Measurements from ENCODE around the gene TSPAN18. TPM values are rescaled to one million over a fixed set of nuclear protein-coding genes. Genes with fewer than 3 reads are reported as not detected.

The TSPAN18 gene
- total and polyA plus RNA-seq, 8 donors: 27.2 to 85.8 (median 63.7) TPM

DNA sequence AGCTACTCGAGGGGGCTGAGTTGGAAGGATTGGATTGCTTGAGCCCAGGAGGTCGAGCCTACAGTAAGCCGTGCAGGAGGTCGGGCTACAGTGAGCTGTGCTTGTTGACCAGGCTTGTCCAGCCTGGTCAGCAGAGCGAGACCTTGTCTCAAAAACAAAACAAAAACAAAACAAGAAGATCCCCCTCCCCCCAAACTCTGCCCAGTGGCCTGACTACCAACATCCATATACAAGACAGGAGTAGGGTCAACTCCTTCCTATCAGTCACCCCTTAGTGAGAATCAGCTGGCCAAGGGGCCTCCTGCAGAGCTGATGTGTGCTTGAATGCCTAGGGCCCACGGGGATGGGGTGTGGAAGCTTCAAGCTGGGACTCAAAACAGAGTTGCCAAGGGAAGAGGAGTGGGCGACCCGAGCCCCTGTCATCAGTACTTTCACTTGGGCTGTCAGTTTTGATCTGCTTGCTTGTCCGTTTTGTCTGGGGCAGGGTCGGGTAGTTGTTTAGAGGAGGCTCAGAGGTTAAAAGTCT is 942 bp upstream of the TSPAN18 start:
- no peak for DNase-seq
- no peaks in the 10 kb centered on the region for H3K9me3 ChIP-seq
- H3K4me3 ChIP-seq: no peak overlapping the region
- ATAC-seq: no peak
- TF ChIP-seq, protein P1, sequence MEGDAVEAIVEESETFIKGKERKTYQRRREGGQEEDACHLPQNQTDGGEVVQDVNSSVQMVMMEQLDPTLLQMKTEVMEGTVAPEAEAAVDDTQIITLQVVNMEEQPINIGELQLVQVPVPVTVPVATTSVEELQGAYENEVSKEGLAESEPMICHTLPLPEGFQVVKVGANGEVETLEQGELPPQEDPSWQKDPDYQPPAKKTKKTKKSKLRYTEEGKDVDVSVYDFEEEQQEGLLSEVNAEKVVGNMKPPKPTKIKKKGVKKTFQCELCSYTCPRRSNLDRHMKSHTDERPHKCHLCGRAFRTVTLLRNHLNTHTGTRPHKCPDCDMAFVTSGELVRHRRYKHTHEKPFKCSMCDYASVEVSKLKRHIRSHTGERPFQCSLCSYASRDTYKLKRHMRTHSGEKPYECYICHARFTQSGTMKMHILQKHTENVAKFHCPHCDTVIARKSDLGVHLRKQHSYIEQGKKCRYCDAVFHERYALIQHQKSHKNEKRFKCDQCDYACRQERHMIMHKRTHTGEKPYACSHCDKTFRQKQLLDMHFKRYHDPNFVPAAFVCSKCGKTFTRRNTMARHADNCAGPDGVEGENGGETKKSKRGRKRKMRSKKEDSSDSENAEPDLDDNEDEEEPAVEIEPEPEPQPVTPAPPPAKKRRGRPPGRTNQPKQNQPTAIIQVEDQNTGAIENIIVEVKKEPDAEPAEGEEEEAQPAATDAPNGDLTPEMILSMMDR (IDR thresholded peaks at IDR 0.05): no peak
- intact Hi-C loops (cut with DNase I): loop anchor here in 1 of 2 donors (10.0 kb wide), 2 partner anchors 101 to 169 kb away; no protein-coding TSS in a partner anchor
- no peak overlapping the region for H3K27ac ChIP-seq
- no peaks in the 10 kb centered on the region for H3K36me3 ChIP-seq
- H3K4me1 ChIP-seq: peaks cover 0 to 25% of the 10 kb centered on the region in 2 donors
- peaks cover 6 to 50% of the 10 kb centered on the region in 2 donors for H3K27me3 ChIP-seq

DNA sequence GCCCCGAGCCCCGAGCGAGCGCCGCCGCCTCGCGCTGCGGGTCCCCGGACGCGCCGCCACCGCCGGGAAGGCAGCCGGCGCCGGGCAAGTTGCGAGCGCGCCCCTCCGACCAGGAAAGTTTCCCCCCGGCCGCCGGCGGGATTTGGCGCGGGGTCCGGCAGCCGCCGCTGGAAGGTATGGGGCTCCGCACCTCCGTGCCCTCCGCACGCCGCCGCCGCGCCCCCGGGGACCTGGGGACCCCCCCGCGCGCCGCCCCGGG is 281 bp downstream of the TSPAN18 start:
- DNase-seq (no peak), ATAC-seq (no peak)
- Histone ChIP-seq H3K27ac (peak overlapping the region; percentile 13 to 78), H3K27me3 (peaks cover 6 to 54% of the 10 kb centered on the region in 2 donors), H3K4me1 (peaks cover 0 to 25% of the 10 kb centered on the region in 2 donors), H3K9me3 (no peaks in the 10 kb centered on the region), H3K4me3 (peak overlapping the region; percentile 47 to 50), H3K36me3 (no peaks in the 10 kb centered on the region)
- intact Hi-C loops (cut with DNase I): loop anchor here in 1 of 2 donors (10.0 kb wide), 2 partner anchors 102 to 168 kb away; no protein-coding TSS in a partner anchor
- TF ChIP-seq, protein P1 (IDR thresholded peaks at IDR 0.05): no peak

DNA sequence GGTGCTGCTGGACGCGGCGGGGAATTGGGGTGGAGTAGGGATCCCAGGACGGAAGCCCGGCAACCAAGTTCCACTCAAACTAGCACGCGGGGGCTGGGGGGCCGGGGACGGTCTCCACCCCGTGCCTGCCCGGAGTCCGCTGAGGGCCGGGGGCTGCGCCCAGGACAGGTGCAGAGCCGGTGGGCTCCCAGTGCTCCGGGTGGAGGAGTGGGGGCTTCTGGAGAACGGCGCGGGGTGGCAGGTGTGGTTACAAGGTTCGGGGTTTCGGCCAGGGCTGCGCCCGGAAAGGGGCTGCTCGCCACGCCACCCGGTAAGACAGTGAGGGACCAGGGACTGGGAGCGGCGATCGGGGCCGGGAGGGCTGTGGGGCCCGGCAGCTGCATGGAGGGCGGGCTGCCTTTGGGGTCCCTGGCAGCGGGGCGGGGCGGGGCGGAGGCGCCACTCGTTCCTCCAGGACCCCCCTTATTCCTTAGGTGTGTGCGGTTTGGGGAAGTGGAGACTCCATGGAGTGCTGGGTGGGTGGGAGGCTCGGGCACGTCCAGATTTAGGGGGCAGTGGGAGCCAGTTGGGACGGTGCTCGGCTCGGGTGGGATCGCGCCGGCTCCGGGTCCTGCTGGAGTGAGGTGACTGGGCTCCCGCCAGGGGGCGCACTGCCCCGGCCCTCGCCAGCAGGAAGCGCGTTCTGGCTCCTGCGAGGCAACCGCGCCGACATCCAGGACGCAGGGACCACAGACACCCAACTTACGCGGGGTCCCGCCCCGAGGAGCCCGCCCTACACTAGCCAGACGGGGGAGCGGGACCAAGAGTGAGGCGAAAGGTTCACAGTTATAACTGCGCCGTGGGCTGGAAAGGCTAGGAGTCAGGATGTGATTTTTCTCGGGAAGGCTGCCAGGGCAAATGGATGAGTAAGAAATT is 868 bp downstream of the TSPAN18 start:
- H3K27me3 ChIP-seq: peaks cover 6 to 54% of the 10 kb centered on the region in 2 donors
- no peaks in the 10 kb centered on the region for H3K9me3 ChIP-seq
- intact Hi-C loops (cut with DNase I): loop anchor here in 1 of 2 donors (10.0 kb wide), 2 partner anchors 103 to 167 kb away; no protein-coding TSS in a partner anchor
- peak overlapping the region; percentile 13 to 78 for H3K27ac ChIP-seq
- no peaks in the 10 kb centered on the region for H3K36me3 ChIP-seq
- ATAC-seq: peak; percentile 93
- H3K4me3 ChIP-seq: peak overlapping the region; percentile 47 to 50
- H3K4me1 ChIP-seq: peaks cover 0 to 25% of the 10 kb centered on the region in 2 donors
- DNase-seq: peak; percentile 75 to 94 (median 83)
- TF ChIP-seq, protein P1 (IDR thresholded peaks at IDR 0.05): peak; percentile 91 to 97

DNA sequence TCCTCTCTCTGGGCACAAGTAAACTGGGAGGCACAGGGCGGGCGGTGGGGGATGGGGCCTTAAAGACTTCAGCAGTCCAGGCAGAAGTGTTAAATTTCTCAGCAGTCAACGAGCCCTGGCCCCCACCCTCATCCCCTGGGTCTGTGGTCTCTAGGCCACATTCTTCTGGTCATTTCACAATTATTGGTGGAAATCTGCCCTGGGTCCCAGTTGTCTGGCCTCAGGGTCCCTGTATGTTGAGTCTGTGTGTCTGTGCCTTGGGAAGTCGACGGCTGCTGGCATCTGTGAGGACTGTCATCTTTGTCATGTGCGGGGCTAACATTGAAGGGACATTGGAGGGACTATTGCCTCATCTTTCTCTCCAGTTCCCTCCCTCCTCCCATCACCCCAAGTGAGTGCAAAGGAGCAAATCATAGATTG is 1.7 kb downstream of the TSPAN18 start:
- H3K4me1 ChIP-seq: peaks cover 0 to 25% of the 10 kb centered on the region in 2 donors
- H3K4me3 ChIP-seq: peak overlapping the region in 1 of 2 donors; percentile 47
- ATAC-seq (no peak), DNase-seq (no peak)
- peaks cover 6 to 54% of the 10 kb centered on the region in 2 donors for H3K27me3 ChIP-seq
- H3K9me3 ChIP-seq: no peaks in the 10 kb centered on the region
- H3K36me3 ChIP-seq: no peaks in the 10 kb centered on the region
- TF ChIP-seq, protein P1 (IDR thresholded peaks at IDR 0.05): no peak
- H3K27ac ChIP-seq: no peak overlapping the region
- intact Hi-C loops (cut with DNase I): loop anchor here in 1 of 2 donors (10.0 kb wide), 2 partner anchors 104 to 166 kb away; no protein-coding TSS in a partner anchor

DNA sequence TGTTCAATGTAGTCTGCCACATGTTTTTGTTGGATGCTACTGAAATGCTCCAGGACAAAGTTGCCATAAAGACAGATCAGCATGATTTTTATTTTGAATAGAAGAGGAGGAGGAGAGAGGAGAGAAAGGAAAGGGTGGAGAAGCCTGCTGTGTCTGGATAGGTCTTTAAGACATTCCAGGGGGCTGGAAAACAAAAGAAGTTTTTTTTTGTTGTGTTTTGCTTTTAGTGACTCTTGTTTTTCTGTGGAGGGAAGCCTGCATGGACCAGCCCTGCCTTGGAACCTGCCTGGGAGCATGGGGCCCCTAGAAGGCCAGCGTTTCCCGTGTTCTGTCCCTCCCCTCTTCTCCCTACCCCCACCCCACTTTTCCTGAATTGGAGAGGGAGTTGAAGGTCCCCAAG is 2.3 kb downstream of the TSPAN18 start:
- Histone ChIP-seq H3K36me3 (no peaks in the 10 kb centered on the region), H3K27me3 (peaks cover 6 to 54% of the 10 kb centered on the region in 2 donors), H3K9me3 (no peaks in the 10 kb centered on the region), H3K4me3 (no peak overlapping the region), H3K4me1 (peaks cover 0 to 25% of the 10 kb centered on the region in 2 donors), H3K27ac (peak overlapping the region in 1 of 2 donors; percentile 48)
- DNase-seq (no peak), ATAC-seq (no peak)
- TF ChIP-seq, protein P1 (IDR thresholded peaks at IDR 0.05): no peak
- intact Hi-C loops (cut with DNase I): loop anchor here in 1 of 2 donors (10.0 kb wide), 2 partner anchors 104 to 166 kb away; no protein-coding TSS in a partner anchor
